ENCODE results near the gene PRPS1.

The PRPS1 gene

GRCh38 chrX:107687445-107687844 is 59.1 kb downstream of the PRPS1 start:
- no peak for TF ChIP-seq ZNF768 (tag by site-specific recombination; IDR thresholded peaks at IDR 0.05)
- TF ChIP-seq ZNF184 (tag by site-specific recombination; IDR thresholded peaks at IDR 0.05), result no peak
- TF ChIP-seq ZNF366 (tag by site-specific recombination; conservative IDR thresholded peaks at IDR 0.05), result no peak
- no peak for TF ChIP-seq SP7 (tag by site-specific recombination; IDR thresholded peaks at IDR 0.05)
- TF ChIP-seq KLF8 (tag by site-specific recombination; IDR thresholded peaks at IDR 0.05), result no peak
- TF ChIP-seq ZNF423 (tag by site-specific recombination; IDR thresholded peaks at IDR 0.05), result no peak
- TF ChIP-seq ZNF510 (tag by site-specific recombination; IDR thresholded peaks at IDR 0.05; ENCODE audit: insufficient replicate concordance), result no peak
- TF ChIP-seq ZNF48 (tag by site-specific recombination; IDR thresholded peaks at IDR 0.05), result no peak
- no peak for TF ChIP-seq ZNF843 (tag by site-specific recombination; IDR thresholded peaks at IDR 0.05)
- no peak for TF ChIP-seq KLF16 (tag by site-specific recombination; IDR thresholded peaks at IDR 0.05)
- no peak for TF ChIP-seq ZNF639 (tag by site-specific recombination; IDR thresholded peaks at IDR 0.05)
- TF ChIP-seq, protein P1, sequence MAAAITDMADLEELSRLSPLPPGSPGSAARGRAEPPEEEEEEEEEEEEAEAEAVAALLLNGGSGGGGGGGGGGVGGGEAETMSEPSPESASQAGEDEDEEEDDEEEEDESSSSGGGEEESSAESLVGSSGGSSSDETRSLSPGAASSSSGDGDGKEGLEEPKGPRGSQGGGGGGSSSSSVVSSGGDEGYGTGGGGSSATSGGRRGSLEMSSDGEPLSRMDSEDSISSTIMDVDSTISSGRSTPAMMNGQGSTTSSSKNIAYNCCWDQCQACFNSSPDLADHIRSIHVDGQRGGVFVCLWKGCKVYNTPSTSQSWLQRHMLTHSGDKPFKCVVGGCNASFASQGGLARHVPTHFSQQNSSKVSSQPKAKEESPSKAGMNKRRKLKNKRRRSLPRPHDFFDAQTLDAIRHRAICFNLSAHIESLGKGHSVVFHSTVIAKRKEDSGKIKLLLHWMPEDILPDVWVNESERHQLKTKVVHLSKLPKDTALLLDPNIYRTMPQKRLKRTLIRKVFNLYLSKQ (tag by site-specific recombination; IDR thresholded peaks at IDR 0.05; ENCODE audit: borderline replicate concordance), result no peak
- TF ChIP-seq GFI1B (tag by site-specific recombination; IDR thresholded peaks at IDR 0.05), result no peak
- TF ChIP-seq SCRT2 (tag by site-specific recombination; IDR thresholded peaks at IDR 0.05), result no peak
- no peak for TF ChIP-seq ZNF23 (tag by site-specific recombination; IDR thresholded peaks at IDR 0.05; ENCODE audit: borderline replicate concordance)
- TF ChIP-seq ZNF571 (tag by site-specific recombination; IDR thresholded peaks at IDR 0.05), result no peak
- TF ChIP-seq ZNF837 (tag by site-specific recombination; IDR thresholded peaks at IDR 0.05), result no peak
- Histone ChIP-seq H3K9me3 (ENCODE audit: control insufficient read depth, insufficient read depth, low read depth, low read length) (no peaks in the 10 kb centered on the region), H3K4me3 (ENCODE audit: low read depth, low read length) (no peak overlapping the region), H3K36me3 (ENCODE audit: control insufficient read depth in 2 of 2, insufficient read depth in 1 of 2, low read length in 2 of 2) (no peaks in the 10 kb centered on the region), H3K27ac (ENCODE audit: extremely low read depth, low read depth, low read length) (no peak overlapping the region), H3K4me1 (ENCODE audit: control insufficient read depth, insufficient read depth, low read length) (peaks cover 2% of the 10 kb centered on the region; the same call in 1 of the 2 replicates)
- POLR2A ChIA-PET, result interaction anchor here (0.9 to 1.8 kb wide), 5 partner anchors 11 to 44 kb away, joined by 3 to 7 read pairs (median 5); no protein-coding TSS in a partner anchor
- CTCF ChIA-PET, result interaction anchor here (0.7 to 1.7 kb wide), 4 partner anchors 9 to 35 kb away, joined by 3 to 6 read pairs (median 4); no protein-coding TSS in a partner anchor

- POLR2A ChIA-PET, result no interaction called here
- H3K9me3 ChIP-seq (ENCODE audit: control insufficient read depth, insufficient read depth, low read depth, low read length), result no peaks in the 10 kb centered on the region
- H3K27ac ChIP-seq (ENCODE audit: extremely low read depth, low read depth, low read length), result no peak overlapping the region
- TF ChIP-seq ZFHX2 (tag by site-specific recombination; conservative IDR thresholded peaks at IDR 0.05) (peak; percentile 58), ZSCAN16 (tag by site-specific recombination; IDR thresholded peaks at IDR 0.05) (no peak), ZNF76 (tag by site-specific recombination; IDR thresholded peaks at IDR 0.05; ENCODE audit: borderline replicate concordance, low read depth) (no peak), ZNF394 (tag by site-specific recombination; IDR thresholded peaks at IDR 0.05; ENCODE audit: borderline replicate concordance) (no peak)
- CTCF ChIA-PET, result interaction anchor here (1.2 to 1.7 kb wide), 2 partner anchors 18 to 22 kb away, joined by 3 to 5 read pairs; no protein-coding TSS in a partner anchor
- H3K4me3 ChIP-seq (ENCODE audit: low read depth, low read length), result no peak overlapping the region
- H3K36me3 ChIP-seq (ENCODE audit: control insufficient read depth in 2 of 2, insufficient read depth in 1 of 2, low read length in 2 of 2), result no peaks in the 10 kb centered on the region
- H3K4me1 ChIP-seq (ENCODE audit: control insufficient read depth, insufficient read depth, low read length), result 0 out of 2 replicates have a peak, but pooled peaks cover 2% of the 10 kb centered on the region
Observed at GRCh38 chrX:107691024-107691448, 62.7 kb downstream of the PRPS1 start.

GRCh38 chrX:107699616-107700015 is 71.3 kb downstream of the PRPS1 start:
- H3K36me3 ChIP-seq (ENCODE audit: control insufficient read depth in 2 of 2, insufficient read depth in 1 of 2, low read length in 2 of 2), result no peaks in the 10 kb centered on the region
- H3K9me3 ChIP-seq (ENCODE audit: control insufficient read depth, insufficient read depth, low read depth, low read length), result no peaks in the 10 kb centered on the region
- ChIA-PET POLR2A (no interaction called here), CTCF (interaction anchor here (1.0 kb wide), 1 partner anchor 161 kb away, joined by 4 read pairs; no protein-coding TSS in a partner anchor)
- H3K27ac ChIP-seq (ENCODE audit: extremely low read depth, low read depth, low read length), result no peak overlapping the region
- H3K4me1 ChIP-seq (ENCODE audit: control insufficient read depth, insufficient read depth, low read length), result no peaks in the 10 kb centered on the region
- H3K4me3 ChIP-seq (ENCODE audit: low read depth, low read length), result no peak overlapping the region
- no peak for TF ChIP-seq ZNF843 (tag by site-specific recombination; IDR thresholded peaks at IDR 0.05)
- TF ChIP-seq, protein P2, sequence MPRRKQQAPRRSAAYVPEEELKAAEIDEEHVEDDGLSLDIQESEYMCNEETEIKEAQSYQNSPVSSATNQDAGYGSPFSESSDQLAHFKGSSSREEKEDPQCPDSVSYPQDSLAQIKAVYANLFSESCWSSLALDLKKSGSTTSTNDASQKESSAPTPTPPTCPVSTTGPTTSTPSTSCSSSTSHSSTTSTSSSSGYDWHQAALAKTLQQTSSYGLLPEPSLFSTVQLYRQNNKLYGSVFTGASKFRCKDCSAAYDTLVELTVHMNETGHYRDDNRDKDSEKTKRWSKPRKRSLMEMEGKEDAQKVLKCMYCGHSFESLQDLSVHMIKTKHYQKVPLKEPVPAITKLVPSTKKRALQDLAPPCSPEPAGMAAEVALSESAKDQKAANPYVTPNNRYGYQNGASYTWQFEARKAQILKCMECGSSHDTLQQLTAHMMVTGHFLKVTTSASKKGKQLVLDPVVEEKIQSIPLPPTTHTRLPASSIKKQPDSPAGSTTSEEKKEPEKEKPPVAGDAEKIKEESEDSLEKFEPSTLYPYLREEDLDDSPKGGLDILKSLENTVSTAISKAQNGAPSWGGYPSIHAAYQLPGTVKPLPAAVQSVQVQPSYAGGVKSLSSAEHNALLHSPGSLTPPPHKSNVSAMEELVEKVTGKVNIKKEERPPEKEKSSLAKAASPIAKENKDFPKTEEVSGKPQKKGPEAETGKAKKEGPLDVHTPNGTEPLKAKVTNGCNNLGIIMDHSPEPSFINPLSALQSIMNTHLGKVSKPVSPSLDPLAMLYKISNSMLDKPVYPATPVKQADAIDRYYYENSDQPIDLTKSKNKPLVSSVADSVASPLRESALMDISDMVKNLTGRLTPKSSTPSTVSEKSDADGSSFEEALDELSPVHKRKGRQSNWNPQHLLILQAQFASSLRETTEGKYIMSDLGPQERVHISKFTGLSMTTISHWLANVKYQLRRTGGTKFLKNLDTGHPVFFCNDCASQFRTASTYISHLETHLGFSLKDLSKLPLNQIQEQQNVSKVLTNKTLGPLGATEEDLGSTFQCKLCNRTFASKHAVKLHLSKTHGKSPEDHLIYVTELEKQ (tag by site-specific recombination; IDR thresholded peaks at IDR 0.05; ENCODE audit: borderline replicate concordance), result no peak
- no peak for TF ChIP-seq ZNF501 (tag by site-specific recombination; IDR thresholded peaks at IDR 0.05)
- TF ChIP-seq YY2 (tag by site-specific recombination; IDR thresholded peaks at IDR 0.05), result no peak
- TF ChIP-seq ZNF768 (tag by site-specific recombination; IDR thresholded peaks at IDR 0.05), result no peak
- TF ChIP-seq ZNF701 (tag by site-specific recombination; IDR thresholded peaks at IDR 0.05), result no peak
- TF ChIP-seq ZNF211 (tag by site-specific recombination; IDR thresholded peaks at IDR 0.05; ENCODE audit: low read depth), result no peak
- TF ChIP-seq ZNF654 (tag by site-specific recombination; IDR thresholded peaks at IDR 0.05; ENCODE audit: low read depth), result no peak

Measured in HEK293 (cell line).